HL-60 (cell line): Measurements from ENCODE around the gene CD48.

Source experiments
- CTCF ChIP-seq: IDR thresholded peaks from one replicate; pipeline ENCODE4 v1.5.1; 2011; ENCODE audit warnings: low read length, control low read depth, inconsistent platforms; ENCODE audit not compliant: insufficient read depth
- GABPA ChIP-seq: IDR thresholded peaks from 2 replicates; pipeline ENCODE4 v1.6.1; 2012; ENCODE audit warnings: low read depth
- POLR2AphosphoS5 ChIP-seq: IDR thresholded peaks from 2 replicates; pipeline ENCODE4 v1.6.1; 2012; ENCODE audit warnings: low read depth
- REST ChIP-seq: IDR thresholded peaks from 2 replicates; pipeline ENCODE4 v1.6.1; 2012; ENCODE audit warnings: low read depth; ENCODE audit not compliant: insufficient replicate concordance
- SPI1 ChIP-seq: IDR thresholded peaks from 2 replicates; pipeline ENCODE4 v1.6.1; 2012; ENCODE audit warnings: low read depth, mild to moderate bottlenecking, borderline replicate concordance

GRCh38 chr1:160710517-160711252 lies 937 bp downstream of the CD48 start:
- TF ChIP-seq CTCF (no peak), REST (no peak), SPI1 (no peak), POLR2AphosphoS5 (no peak), GABPA (no peak)
